ENCODE results near the gene FBXL19.
A peak's percentile ranks its signal among the peaks of the same experiment; 100 is the strongest.
"Not testable (repeated sequence)": the region's sequence is repeated elsewhere in the genome, so short reads cannot be mapped to it uniquely, and the experiment has no call there.

The FBXL19 gene

GRCh38 chr16:30887927-30888326 lies 35.4 kb upstream of the FBXL19 start:
- Histone ChIP-seq H3K27ac (ENCODE audit: low read length) (no peak overlapping the region), H3K4me1 (ENCODE audit: insufficient read depth, low read length) (no peaks in the 10 kb centered on the region), H3K9me3 (ENCODE audit: insufficient read depth, low read depth, low read length) (no peaks in the 10 kb centered on the region), H3K4me3 (ENCODE audit: low read length) (no peak overlapping the region), H3K9ac (ENCODE audit: low read depth, low read length) (no peak overlapping the region), H3K36me3 (ENCODE audit: insufficient read depth, low read depth, low read length) (peaks cover 12% of the 10 kb centered on the region; the same call in 1 of the 2 replicates), H3K27me3 (ENCODE audit: insufficient read depth, low read length) (no peaks in the 10 kb centered on the region)

DNA sequence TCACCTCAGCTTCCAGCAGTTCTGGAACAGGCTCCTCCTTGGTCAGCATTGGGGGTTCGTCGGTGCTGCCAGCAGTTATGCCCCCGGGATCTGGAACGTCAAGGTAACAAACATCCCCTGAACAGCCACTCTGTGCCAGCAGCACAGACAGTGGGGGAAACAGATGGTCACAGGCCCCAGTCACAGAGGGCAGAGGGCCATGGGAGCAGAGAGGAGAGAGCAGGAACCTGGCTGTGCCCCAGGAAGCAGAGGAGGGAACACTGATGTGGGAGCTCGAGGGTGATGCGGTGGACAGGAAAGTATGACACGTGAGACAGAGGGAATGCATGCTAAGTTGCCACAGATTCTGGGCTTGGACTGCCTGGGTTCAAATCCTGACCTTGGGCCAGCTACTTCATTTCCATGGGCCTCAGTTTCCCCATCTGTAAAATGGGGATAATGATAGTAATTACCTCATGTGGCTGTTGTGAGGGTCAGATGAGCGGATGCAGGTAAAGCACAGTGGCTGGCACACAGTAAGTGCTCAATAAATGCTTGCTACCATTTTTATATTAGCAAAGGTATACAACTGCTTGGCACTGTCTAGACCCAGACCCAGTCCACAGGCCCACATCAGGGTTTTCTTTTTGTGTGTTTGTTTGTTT lies 34.4 kb upstream of the FBXL19 start:
- peaks cover 12% of the 10 kb centered on the region; the same call in 1 of the 2 replicates for H3K36me3 ChIP-seq (ENCODE audit: insufficient read depth, low read depth, low read length)
- H3K27me3 ChIP-seq (ENCODE audit: insufficient read depth, low read length), result no peaks in the 10 kb centered on the region
- H3K9ac ChIP-seq (ENCODE audit: low read depth, low read length), result no peak overlapping the region
- no peaks in the 10 kb centered on the region for H3K9me3 ChIP-seq (ENCODE audit: insufficient read depth, low read depth, low read length)
- no peak overlapping the region for H3K4me3 ChIP-seq (ENCODE audit: low read length)
- no peaks in the 10 kb centered on the region for H3K4me1 ChIP-seq (ENCODE audit: insufficient read depth, low read length)
- no peak overlapping the region for H3K27ac ChIP-seq (ENCODE audit: low read length)

GRCh38 chr16:30889721-30890120 lies 33.7 kb upstream of the FBXL19 start:
- H3K4me3 ChIP-seq (ENCODE audit: low read length), result no peak overlapping the region
- no peaks in the 10 kb centered on the region for H3K4me1 ChIP-seq (ENCODE audit: insufficient read depth, low read length)
- H3K27me3 ChIP-seq (ENCODE audit: insufficient read depth, low read length), result peaks cover 6% of the 10 kb centered on the region
- H3K9me3 ChIP-seq (ENCODE audit: insufficient read depth, low read depth, low read length), result no peaks in the 10 kb centered on the region
- H3K9ac ChIP-seq (ENCODE audit: low read depth, low read length), result no peak overlapping the region
- H3K36me3 ChIP-seq (ENCODE audit: insufficient read depth, low read depth, low read length), result peaks cover 11% of the 10 kb centered on the region; the same call in 1 of the 2 replicates
- H3K27ac ChIP-seq (ENCODE audit: low read length), result no peak overlapping the region

- H3K36me3 ChIP-seq (ENCODE audit: insufficient read depth, low read depth, low read length); H3K27ac ChIP-seq (ENCODE audit: low read length); H3K4me1 ChIP-seq (ENCODE audit: insufficient read depth, low read length); H3K9ac ChIP-seq (ENCODE audit: low read depth, low read length); H3K4me3 ChIP-seq (ENCODE audit: low read length); H3K9me3 ChIP-seq (ENCODE audit: insufficient read depth, low read depth, low read length): not testable (repeated sequence)
- H3K27me3 ChIP-seq (ENCODE audit: insufficient read depth, low read length), result peaks cover 17% of the 10 kb centered on the region
Measured at GRCh38 chr16:30891043-30891823, 32.1 kb upstream of the FBXL19 start.

- Histone ChIP-seq H3K36me3 (ENCODE audit: insufficient read depth, low read depth, low read length) (0 out of 2 replicates have a peak, but pooled peaks cover 7% of the 10 kb centered on the region), H3K4me3 (ENCODE audit: low read length) (peak overlapping the region; percentile 77), H3K27ac (ENCODE audit: low read length) (no peak overlapping the region), H3K9ac (ENCODE audit: low read depth, low read length) (no peak overlapping the region), H3K4me1 (ENCODE audit: insufficient read depth, low read length) (peaks cover 6% of the 10 kb centered on the region), H3K9me3 (ENCODE audit: insufficient read depth, low read depth, low read length) (no peaks in the 10 kb centered on the region), H3K27me3 (ENCODE audit: insufficient read depth, low read length) (peaks cover 17% of the 10 kb centered on the region)
Measured at GRCh38 chr16:30892670-30893416, 30.5 kb upstream of the FBXL19 start.

DNA sequence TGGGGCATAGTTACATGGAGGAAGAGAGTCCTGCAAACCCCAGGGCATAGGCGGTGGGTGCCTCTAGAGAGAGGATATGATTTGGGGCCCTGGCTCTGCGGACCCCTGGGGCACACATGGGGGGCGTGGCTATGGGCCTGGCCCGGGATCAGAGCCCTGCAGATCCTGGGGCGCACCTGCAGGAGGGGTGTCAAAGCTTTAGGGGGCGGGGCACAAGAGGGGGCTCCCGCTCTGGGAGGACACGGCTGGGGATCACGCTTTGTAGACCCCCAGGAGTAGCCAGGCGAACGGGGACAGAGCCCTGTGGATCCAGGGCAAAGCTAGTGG lies 30.0 kb upstream of the FBXL19 start:
- Histone ChIP-seq H3K9me3 (ENCODE audit: insufficient read depth, low read depth, low read length) (no peaks in the 10 kb centered on the region), H3K9ac (ENCODE audit: low read depth, low read length) (peak overlapping the region; percentile 75; the same call in 1 of the 2 replicates), H3K27ac (ENCODE audit: low read length) (no peak overlapping the region), H3K36me3 (ENCODE audit: insufficient read depth, low read depth, low read length) (0 out of 2 replicates have a peak, but pooled peaks cover 7% of the 10 kb centered on the region), H3K4me1 (ENCODE audit: insufficient read depth, low read length) (peaks cover 6% of the 10 kb centered on the region), H3K4me3 (ENCODE audit: low read length) (peak overlapping the region; percentile 77), H3K27me3 (ENCODE audit: insufficient read depth, low read length) (peaks cover 17% of the 10 kb centered on the region)

GRCh38 chr16:30893744-30894539 lies 29.4 kb upstream of the FBXL19 start, which contains the start of gene BCL7C:
BCL7C (minus strand) TSS chr16:30894077; CDS start chr16:30893944, 133 bp downstream.
- Histone ChIP-seq H3K4me1 (ENCODE audit: insufficient read depth, low read length) (peaks cover 6% of the 10 kb centered on the region), H3K9me3 (ENCODE audit: insufficient read depth, low read depth, low read length) (no peaks in the 10 kb centered on the region), H3K9ac (ENCODE audit: low read depth, low read length) (peak within 1 kb of the TSS; percentile 75; the same call in 1 of the 2 replicates), H3K4me3 (ENCODE audit: low read length) (peak within 1 kb of the TSS; percentile 77), H3K27me3 (ENCODE audit: insufficient read depth, low read length) (peaks cover 17% of the 10 kb centered on the region), H3K27ac (ENCODE audit: low read length) (no peak within 1 kb of the TSS), H3K36me3 (ENCODE audit: insufficient read depth, low read depth, low read length) (0 out of 2 replicates have a peak, but pooled peaks cover 4% of the 10 kb centered on the region)

GRCh38 chr16:30894540-30895368 lies 28.6 kb upstream of the FBXL19 start:
- no peak overlapping the region for H3K27ac ChIP-seq (ENCODE audit: low read length)
- no peaks in the 10 kb centered on the region for H3K9me3 ChIP-seq (ENCODE audit: insufficient read depth, low read depth, low read length)
- peak overlapping the region; percentile 53; the same call in 1 of the 2 replicates for H3K4me3 ChIP-seq (ENCODE audit: low read length)
- peaks cover 6% of the 10 kb centered on the region for H3K4me1 ChIP-seq (ENCODE audit: insufficient read depth, low read length)
- peak overlapping the region; percentile 12; the same call in 1 of the 2 replicates for H3K9ac ChIP-seq (ENCODE audit: low read depth, low read length)
- H3K36me3 ChIP-seq (ENCODE audit: insufficient read depth, low read depth, low read length), result no peaks in the 10 kb centered on the region
- peaks cover 17% of the 10 kb centered on the region for H3K27me3 ChIP-seq (ENCODE audit: insufficient read depth, low read length)

GRCh38 chr16:30895627-30896260 lies 27.6 kb upstream of the FBXL19 start:
- H3K9me3 ChIP-seq (ENCODE audit: insufficient read depth, low read depth, low read length), result no peaks in the 10 kb centered on the region
- peak overlapping the region; percentile 81; the same call in 1 of the 2 replicates for H3K9ac ChIP-seq (ENCODE audit: low read depth, low read length)
- H3K4me1 ChIP-seq (ENCODE audit: insufficient read depth, low read length), result peaks cover 6% of the 10 kb centered on the region
- H3K27ac ChIP-seq (ENCODE audit: low read length), result no peak overlapping the region
- H3K36me3 ChIP-seq (ENCODE audit: insufficient read depth, low read depth, low read length), result no peaks in the 10 kb centered on the region
- H3K27me3 ChIP-seq (ENCODE audit: insufficient read depth, low read length), result peaks cover 20% of the 10 kb centered on the region
- H3K4me3 ChIP-seq (ENCODE audit: low read length), result peak overlapping the region; percentile 82

DNA sequence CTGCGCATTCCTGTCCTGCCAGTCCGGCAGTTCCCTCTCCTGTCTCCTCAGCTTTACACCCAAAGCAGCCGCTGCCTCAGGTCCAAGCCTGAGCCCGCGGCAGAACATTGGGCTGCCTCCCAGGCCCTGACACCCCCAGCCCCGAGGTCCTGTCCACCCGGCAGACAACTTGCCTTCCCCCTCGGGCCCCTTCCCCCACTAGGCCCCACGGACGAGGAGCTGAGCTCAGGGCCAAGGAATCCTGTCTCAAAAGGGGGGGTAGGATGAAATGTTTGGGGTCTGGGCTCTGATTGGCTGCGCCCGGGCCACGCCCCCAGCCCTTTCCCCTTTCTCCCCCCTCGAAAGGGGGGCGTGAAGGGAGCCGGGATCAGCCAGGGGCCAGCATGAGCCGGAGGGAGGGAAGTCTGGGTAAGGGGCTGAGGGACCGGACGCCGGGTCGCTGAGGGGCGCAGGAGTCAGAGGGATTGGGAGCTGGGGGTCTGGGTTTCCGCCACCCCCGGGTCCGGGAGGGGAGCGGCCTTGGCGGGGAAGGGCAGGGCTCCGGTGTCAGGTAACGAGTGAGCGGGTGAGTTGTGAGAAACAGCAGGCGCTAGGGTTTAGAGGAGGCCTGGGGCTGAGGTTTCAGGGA lies 27.0 kb upstream of the FBXL19 start, which contains the start of gene CTF1:
TSS of gene CTF1 (plus strand) at position 354 of the 628 bp plus-strand sequence. CDS start at position 384, 30 bp downstream.
- peaks cover 6% of the 10 kb centered on the region for H3K4me1 ChIP-seq (ENCODE audit: insufficient read depth, low read length)
- H3K27me3 ChIP-seq (ENCODE audit: insufficient read depth, low read length), result peaks cover 26% of the 10 kb centered on the region
- peak within 1 kb of the TSS; percentile 82 for H3K4me3 ChIP-seq (ENCODE audit: low read length)
- H3K36me3 ChIP-seq (ENCODE audit: insufficient read depth, low read depth, low read length), result no peaks in the 10 kb centered on the region
- no peaks in the 10 kb centered on the region for H3K9me3 ChIP-seq (ENCODE audit: insufficient read depth, low read depth, low read length)
- peak within 1 kb of the TSS; percentile 81; the same call in 1 of the 2 replicates for H3K9ac ChIP-seq (ENCODE audit: low read depth, low read length)
- H3K27ac ChIP-seq (ENCODE audit: low read length), result peak within 1 kb of the TSS; percentile 82

Measured in iPS-20b (cell line).